Gastroesophageal sphincter (tissue), 4 donors: Measurements from ENCODE around the gene CHRNE. TPM values are rescaled to one million over a fixed set of nuclear protein-coding genes. Genes with fewer than 3 reads are reported as not detected.

ENCODE experiments used
- ATAC-seq: fragments of 150-250 bp; one replicate; pipeline ENCODE4 v1.9.1; 2016; ENCODE audit warnings: mild to moderate bottlenecking, moderate library complexity
- H3K27ac ChIP-seq, 4 donors: fragments of 200-600 bp; sonication (generic) in 3 of 4; 1 replicate in 3 of 4; 2 replicates in 1 of 4; pipeline ENCODE4 v1.5.1; 2016 to 2019
- H3K27me3 ChIP-seq: fragments of 200-600 bp; sonication (generic); one replicate; pipeline ENCODE4 v1.5.1; 2019
- H3K36me3 ChIP-seq, 2 donors: fragments of 200-600 bp; sonication (generic); one replicate each; pipeline ENCODE4 v1.5.1; 2019; ENCODE audit warnings: control low read depth in 1 of 2
- H3K4me1 ChIP-seq, 3 donors: fragments of 200-600 bp; sonication (generic); 1 replicate in 2 of 3; 2 replicates in 1 of 3; pipeline ENCODE4 v1.5.1; 2016 to 2019; ENCODE audit warnings: control low read depth in 2 of 3
- H3K4me3 ChIP-seq, 2 donors: fragments of 200-600 bp; sonication (generic); one replicate each; pipeline ENCODE4 v1.5.1; 2019; ENCODE audit warnings: mild to moderate bottlenecking in 1 of 2, moderate library complexity in 1 of 2
- H3K9me3 ChIP-seq, 3 donors: fragments of 200-600 bp; sonication (generic); one replicate each; pipeline ENCODE4 v1.5.1; 2017 to 2019; ENCODE audit warnings: control low read depth in 2 of 3
- EP300 ChIP-seq: sonication (generic); formaldehyde crosslinking; IDR thresholded peaks from one replicate; pipeline ENCODE4 v1.6.1; 2017; ENCODE audit warnings: antibody characterized with exemption, mild to moderate bottlenecking
- POLR2A ChIP-seq, 2 donors: fragments of 450-650 bp; IDR thresholded peaks; one replicate each; pipeline ENCODE4 v1.6.1; 2017; ENCODE audit warnings: antibody characterized with exemption in 2 of 2, mild to moderate bottlenecking in 2 of 2, moderate library complexity in 1 of 2
- POLR2AphosphoS5 ChIP-seq: sonication (generic); formaldehyde crosslinking; IDR thresholded peaks from one replicate; pipeline ENCODE4 v1.6.1; 2017; ENCODE audit warnings: antibody characterized with exemption
- WGBS, 2 donors: methylation state at CpG; one replicate each; pipeline ENCODE4 v1.1.5; 2018; ENCODE audit warnings: low coverage in 1 of 2; 5-methylcytosine and 5-hydroxymethylcytosine counted together
- total RNA-seq, 4 donors: library from RNA; depleted of rRNA; stranded (reverse); fragments of >200 nt; gene quantifications; one replicate each; pipeline ENCODE4 v1.1.0, GENCODE V29; 2016
- TF ChIP-seq, protein P1 (sequence below), 4 experiments: fragments of 200-600 bp in 2 of 4; fragments of 450-650 bp in 2 of 4; sonication (generic) in 1 of 4; IDR thresholded peaks; one replicate each; pipeline ENCODE4 v1.5.1; 2017 to 2019; ENCODE audit warnings: antibody characterized with exemption in 4 of 4, mild to moderate bottlenecking in 2 of 4, moderate library complexity in 2 of 4

Gene CHRNE
- total RNA-seq, 4 donors from 2014 or later = 0.23 to 0.67 TPM; not detected in 2

DNA sequence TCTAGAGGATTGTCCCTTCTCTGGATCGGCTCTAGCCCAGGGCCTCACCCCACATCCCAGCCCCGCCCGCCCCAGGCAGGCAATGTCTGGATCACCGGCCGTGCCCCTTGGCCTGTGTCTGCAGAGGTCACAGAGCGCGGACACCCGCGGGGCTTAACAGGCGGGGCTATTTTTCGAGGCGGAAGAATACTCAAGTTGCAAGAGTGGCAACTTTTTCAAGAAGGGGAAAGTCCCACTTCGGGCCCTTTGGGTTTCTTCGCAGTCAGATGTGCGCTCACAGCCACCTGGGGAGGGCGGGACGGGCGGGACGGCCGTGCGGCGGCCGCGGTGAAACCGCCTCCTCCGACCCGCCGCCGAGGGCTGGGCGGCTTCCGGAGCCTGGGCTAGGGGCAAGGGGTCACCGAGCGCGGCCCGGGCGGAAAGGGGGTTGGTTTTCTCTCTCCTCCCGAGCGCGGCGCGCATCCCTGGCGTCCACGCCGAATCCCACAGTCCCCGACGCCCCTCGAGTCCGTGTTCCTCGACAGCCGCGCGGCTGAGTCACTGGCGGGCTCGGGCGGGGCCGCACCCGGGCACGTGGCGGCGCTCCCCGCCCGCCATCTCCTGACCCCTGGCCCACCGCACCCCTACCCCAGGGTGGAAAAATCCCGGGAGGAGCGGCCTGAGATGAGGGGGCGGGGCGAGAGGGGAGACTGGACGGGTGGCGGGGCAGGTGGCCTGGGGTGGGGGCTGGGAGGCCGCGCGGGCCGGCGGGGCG lies 46.6 kb upstream of the CHRNE start:
- no peaks in the 10 kb centered on the region for H3K27me3 ChIP-seq
- H3K36me3 ChIP-seq = peaks cover 0 to 23% of the 10 kb centered on the region in 2 donors
- peak overlapping the region; percentile 59 to 100 for H3K4me3 ChIP-seq
- TF ChIP-seq POLR2A (IDR thresholded peaks at IDR 0.05) (peak in 1 of 2 donors; percentile 3), POLR2AphosphoS5 (no peak)
- peak; percentile 32 for ATAC-seq
- peak overlapping the region; percentile 79 to 98 (median 97) for H3K27ac ChIP-seq
- WGBS, 2 donors = no CpG with 5 or more reads among the region's 75 CpGs
- peaks cover 0 to 73% (median 35%) of the 10 kb centered on the region in 3 donors for H3K4me1 ChIP-seq
- H3K9me3 ChIP-seq = no peaks in the 10 kb centered on the region

DNA sequence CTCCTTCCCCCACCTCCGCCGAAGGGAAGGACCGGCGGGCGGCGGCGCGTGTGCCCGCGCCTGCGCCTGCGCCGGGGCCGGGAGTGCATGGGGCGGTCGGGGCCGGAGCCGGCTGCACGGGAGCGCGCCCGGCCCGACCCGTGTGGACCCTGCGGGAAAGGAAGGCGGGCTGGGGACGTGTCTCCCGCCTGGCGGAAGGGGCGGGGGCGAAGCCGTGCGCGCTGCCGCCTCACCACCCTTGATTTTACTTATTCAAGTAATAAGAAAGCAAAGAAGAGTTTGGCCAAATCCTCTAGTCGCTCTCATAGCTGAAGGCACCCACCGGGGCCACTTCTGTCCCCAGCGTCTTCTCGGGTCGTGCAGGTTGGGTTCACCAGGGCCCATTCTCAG lies 46.0 kb upstream of the CHRNE start:
- peaks cover 0 to 79% (median 37%) of the 10 kb centered on the region in 3 donors for H3K4me1 ChIP-seq
- ATAC-seq = peak; percentile 87
- peak; percentile 56 to 59 for TF ChIP-seq POLR2A (IDR thresholded peaks at IDR 0.05)
- TF ChIP-seq, protein P1, sequence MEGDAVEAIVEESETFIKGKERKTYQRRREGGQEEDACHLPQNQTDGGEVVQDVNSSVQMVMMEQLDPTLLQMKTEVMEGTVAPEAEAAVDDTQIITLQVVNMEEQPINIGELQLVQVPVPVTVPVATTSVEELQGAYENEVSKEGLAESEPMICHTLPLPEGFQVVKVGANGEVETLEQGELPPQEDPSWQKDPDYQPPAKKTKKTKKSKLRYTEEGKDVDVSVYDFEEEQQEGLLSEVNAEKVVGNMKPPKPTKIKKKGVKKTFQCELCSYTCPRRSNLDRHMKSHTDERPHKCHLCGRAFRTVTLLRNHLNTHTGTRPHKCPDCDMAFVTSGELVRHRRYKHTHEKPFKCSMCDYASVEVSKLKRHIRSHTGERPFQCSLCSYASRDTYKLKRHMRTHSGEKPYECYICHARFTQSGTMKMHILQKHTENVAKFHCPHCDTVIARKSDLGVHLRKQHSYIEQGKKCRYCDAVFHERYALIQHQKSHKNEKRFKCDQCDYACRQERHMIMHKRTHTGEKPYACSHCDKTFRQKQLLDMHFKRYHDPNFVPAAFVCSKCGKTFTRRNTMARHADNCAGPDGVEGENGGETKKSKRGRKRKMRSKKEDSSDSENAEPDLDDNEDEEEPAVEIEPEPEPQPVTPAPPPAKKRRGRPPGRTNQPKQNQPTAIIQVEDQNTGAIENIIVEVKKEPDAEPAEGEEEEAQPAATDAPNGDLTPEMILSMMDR (IDR thresholded peaks at IDR 0.05) = no peak
- H3K27ac ChIP-seq = peak overlapping the region; percentile 79 to 98 (median 97)
- peaks cover 0 to 29% of the 10 kb centered on the region in 2 donors for H3K36me3 ChIP-seq
- H3K27me3 ChIP-seq = no peaks in the 10 kb centered on the region
- WGBS, 2 donors = 4% methylated on average over 4 of the region's 40 CpGs; no CpG with 5 or more reads in 1 of the 2 donors
- H3K4me3 ChIP-seq = peak overlapping the region; percentile 59 to 100
- H3K9me3 ChIP-seq = no peaks in the 10 kb centered on the region

DNA sequence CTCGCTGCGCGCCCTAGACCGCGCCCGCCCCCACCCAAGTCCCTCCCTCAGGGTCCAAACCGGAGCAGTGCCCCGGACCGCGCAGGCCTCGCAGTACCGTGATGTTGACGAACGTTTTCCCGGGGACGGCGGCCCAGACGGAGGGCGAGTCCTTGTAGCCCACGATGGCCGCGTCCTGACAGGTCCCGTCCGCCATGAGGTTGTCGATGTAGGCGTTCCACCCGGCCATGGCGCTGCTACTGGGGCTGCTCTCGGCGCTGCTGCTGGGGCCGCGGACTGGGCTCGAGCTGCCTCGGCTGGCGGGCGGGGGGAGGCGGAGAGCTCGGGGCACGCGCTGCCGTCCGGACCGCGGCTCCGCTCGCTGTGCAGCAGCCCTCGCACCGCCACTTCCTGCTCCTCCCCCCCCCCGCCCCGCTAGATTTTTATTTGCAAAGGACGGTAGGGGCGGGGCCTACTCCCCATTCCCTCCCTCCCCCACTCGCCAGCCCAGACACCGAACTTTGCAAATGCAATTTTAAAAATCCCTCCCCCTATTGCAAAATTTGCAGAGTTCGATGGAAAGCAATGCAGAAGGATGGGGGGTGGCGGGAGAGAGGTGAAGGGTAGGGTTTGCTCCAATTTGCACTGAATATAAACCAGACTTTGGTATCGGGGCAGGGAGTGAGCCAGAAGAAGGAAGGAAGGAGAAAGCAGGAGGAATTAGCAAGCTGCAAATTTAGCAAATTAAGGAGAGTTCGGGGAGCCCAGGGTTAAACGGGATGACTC lies 45.5 kb upstream of the CHRNE start, which contains the start of gene PFN1:
Gene PFN1 (minus strand): TSS at position 365 of the 765 bp plus-strand sequence. CDS start 136 bp downstream, at position 229.
- TF ChIP-seq POLR2AphosphoS5 (peak; percentile 71), EP300 (no peak), POLR2A (IDR thresholded peaks at IDR 0.05) (peak; percentile 90 to 94)
- TF ChIP-seq, protein P1 (IDR thresholded peaks at IDR 0.05) = no peak
- Histone ChIP-seq H3K27ac (peak within 1 kb of the TSS; percentile 79 to 98 (median 97)), H3K27me3 (no peaks in the 10 kb centered on the region), H3K4me3 (peak within 1 kb of the TSS; percentile 59 to 100), H3K36me3 (peaks cover 0 to 34% of the 10 kb centered on the region in 2 donors), H3K9me3 (no peaks in the 10 kb centered on the region), H3K4me1 (peaks cover 0 to 79% (median 37%) of the 10 kb centered on the region in 3 donors)
- peak; percentile 76 for ATAC-seq
- 0% methylated on average over 6 of the region's 59 CpGs; no CpG with 5 or more reads in 1 of the 2 donors for WGBS, 2 donors

DNA sequence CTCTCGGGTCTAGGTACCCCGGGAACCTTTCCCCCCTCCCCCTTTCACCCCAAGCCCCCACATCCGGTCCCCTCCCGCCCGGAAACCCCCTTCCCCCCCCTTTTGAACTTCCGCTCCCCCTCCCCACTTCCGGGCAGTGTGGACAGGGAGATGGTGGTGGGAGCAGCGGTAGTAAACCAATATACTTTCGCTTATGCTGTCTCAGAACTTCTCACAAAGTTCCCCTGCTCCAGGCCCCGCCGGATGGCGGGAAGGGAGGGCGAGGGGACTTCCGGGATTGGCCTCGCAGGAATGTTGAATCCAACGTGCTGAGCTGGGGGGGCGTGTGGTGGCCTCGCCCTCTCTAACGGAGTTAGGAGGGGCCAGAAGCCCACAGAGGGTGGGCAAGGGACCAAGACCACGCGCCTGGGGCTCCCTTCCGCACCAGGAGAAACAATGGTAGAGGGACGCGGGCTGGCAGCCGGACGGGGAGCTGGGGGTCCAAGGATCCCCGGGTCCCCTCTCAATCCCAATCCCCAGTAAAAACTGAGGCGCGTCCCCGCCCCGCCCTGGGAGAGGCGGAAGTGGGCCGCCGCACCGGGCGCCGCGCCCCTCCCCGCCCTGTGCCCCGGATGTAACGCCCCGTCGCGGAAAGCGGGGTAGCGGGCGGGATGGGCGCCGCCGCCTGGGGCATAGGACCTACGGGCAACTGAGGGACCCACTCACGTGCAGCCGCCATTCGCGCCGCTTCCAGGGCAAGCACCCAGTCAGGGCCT lies 44.7 kb upstream of the CHRNE start:
- no peak for TF ChIP-seq POLR2A (IDR thresholded peaks at IDR 0.05)
- TF ChIP-seq POLR2AphosphoS5 = peak; percentile 5
- H3K4me1 ChIP-seq = peaks cover 0 to 79% (median 37%) of the 10 kb centered on the region in 3 donors
- no CpG with 5 or more reads among the region's 56 CpGs for WGBS, 2 donors
- peaks cover 0 to 42% of the 10 kb centered on the region in 2 donors for H3K36me3 ChIP-seq
- no peaks in the 10 kb centered on the region for H3K9me3 ChIP-seq
- no peaks in the 10 kb centered on the region for H3K27me3 ChIP-seq
- H3K4me3 ChIP-seq = peak overlapping the region; percentile 59 to 100
- peak overlapping the region; percentile 73 to 98 (median 97) for H3K27ac ChIP-seq
- ATAC-seq = peak; percentile 38

DNA sequence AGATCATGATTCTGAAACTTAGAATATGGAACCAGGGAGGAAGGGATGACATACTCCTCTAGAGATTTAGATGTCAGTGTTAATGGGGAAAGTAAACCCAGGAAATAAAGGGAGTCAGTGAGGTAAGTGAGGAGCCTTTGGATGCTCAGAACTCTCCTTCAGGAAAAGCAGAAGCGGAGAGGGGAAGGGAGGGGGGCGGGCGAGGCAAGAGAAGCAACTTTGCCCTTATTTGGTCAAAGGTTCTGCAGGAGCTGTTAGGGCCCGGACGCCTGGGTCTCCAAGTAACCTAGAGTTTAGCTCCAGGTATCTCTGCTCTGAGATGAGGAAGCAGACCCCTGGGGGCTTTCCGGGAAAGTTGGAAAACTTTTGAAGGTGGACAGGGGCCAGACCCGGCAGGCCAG lies 44.1 kb upstream of the CHRNE start:
- H3K4me1 ChIP-seq = peaks cover 0 to 83% (median 37%) of the 10 kb centered on the region in 3 donors
- peak overlapping the region; percentile 73 to 98 (median 97) for H3K27ac ChIP-seq
- peaks cover 0 to 48% of the 10 kb centered on the region in 2 donors for H3K36me3 ChIP-seq
- 0% methylated on average over 1 to 5 of the region's 7 CpGs for WGBS, 2 donors
- no peak for ATAC-seq
- TF ChIP-seq POLR2AphosphoS5 = no peak
- TF ChIP-seq, protein P1 (IDR thresholded peaks at IDR 0.05) = no peak
- no peak for TF ChIP-seq EP300
- no peak for TF ChIP-seq POLR2A (IDR thresholded peaks at IDR 0.05)
- H3K4me3 ChIP-seq = peak overlapping the region; percentile 59 to 100
- no peaks in the 10 kb centered on the region for H3K27me3 ChIP-seq
- H3K9me3 ChIP-seq = no peaks in the 10 kb centered on the region
